ENCODE measurements around the gene MEIKIN. TPM values are rescaled to one million over a fixed set of nuclear protein-coding genes. Genes with fewer than 3 reads are reported as not detected.

Gene MEIKIN
- polyA plus RNA-seq, 1 donor from 2014 or later: not detected

GRCh38 chr5:131926168-131926567 lies 19.3 kb downstream of the MEIKIN start:
- Histone ChIP-seq H3K9me3 (ENCODE audit: low read length) (no peaks in the 10 kb centered on the region), H3F3A (ENCODE audit: insufficient read depth, low read length, poor library complexity, severe bottlenecking) (no peaks in the 10 kb centered on the region), H3K27ac (ENCODE audit: low read length) (no peak overlapping the region), H3K9ac (ENCODE audit: low read length) (no peak overlapping the region), H3K4me3 (ENCODE audit: low read length) (no peak overlapping the region), H3K9me2 (ENCODE audit: insufficient read depth, low read length) (no peaks in the 10 kb centered on the region), H3K36me3 (ENCODE audit: insufficient read depth, low read length) (no peaks in the 10 kb centered on the region), H2AFZ (ENCODE audit: low read depth, low read length) (no peak overlapping the region), H3K27me3 (ENCODE audit: insufficient read depth, low read depth, low read length) (no peaks in the 10 kb centered on the region), H3K79me2 (replicated peaks; ENCODE audit: insufficient read depth, low read length) (no peaks in the 10 kb centered on the region), H4K20me1 (ENCODE audit: insufficient read depth) (no peaks in the 10 kb centered on the region), H3K4me2 (ENCODE audit: low read length) (no peak overlapping the region)
- no peak for TF ChIP-seq SMC3 (conservative IDR thresholded peaks at IDR 0.05; ENCODE audit: poor library complexity)
- no peak for TF ChIP-seq MXI1 (conservative IDR thresholded peaks at IDR 0.05; ENCODE audit: poor library complexity, severe bottlenecking)
- TF ChIP-seq EZH2 (IDR thresholded peaks at IDR 0.05; ENCODE audit: borderline replicate concordance, insufficient read depth, low read length, poor library complexity, severe bottlenecking): no peak
- TF ChIP-seq RAD21 (conservative IDR thresholded peaks at IDR 0.05): no peak
- TF ChIP-seq REST (IDR thresholded peaks at IDR 0.05; ENCODE audit: borderline replicate concordance): no peak
- TF ChIP-seq, protein P1, sequence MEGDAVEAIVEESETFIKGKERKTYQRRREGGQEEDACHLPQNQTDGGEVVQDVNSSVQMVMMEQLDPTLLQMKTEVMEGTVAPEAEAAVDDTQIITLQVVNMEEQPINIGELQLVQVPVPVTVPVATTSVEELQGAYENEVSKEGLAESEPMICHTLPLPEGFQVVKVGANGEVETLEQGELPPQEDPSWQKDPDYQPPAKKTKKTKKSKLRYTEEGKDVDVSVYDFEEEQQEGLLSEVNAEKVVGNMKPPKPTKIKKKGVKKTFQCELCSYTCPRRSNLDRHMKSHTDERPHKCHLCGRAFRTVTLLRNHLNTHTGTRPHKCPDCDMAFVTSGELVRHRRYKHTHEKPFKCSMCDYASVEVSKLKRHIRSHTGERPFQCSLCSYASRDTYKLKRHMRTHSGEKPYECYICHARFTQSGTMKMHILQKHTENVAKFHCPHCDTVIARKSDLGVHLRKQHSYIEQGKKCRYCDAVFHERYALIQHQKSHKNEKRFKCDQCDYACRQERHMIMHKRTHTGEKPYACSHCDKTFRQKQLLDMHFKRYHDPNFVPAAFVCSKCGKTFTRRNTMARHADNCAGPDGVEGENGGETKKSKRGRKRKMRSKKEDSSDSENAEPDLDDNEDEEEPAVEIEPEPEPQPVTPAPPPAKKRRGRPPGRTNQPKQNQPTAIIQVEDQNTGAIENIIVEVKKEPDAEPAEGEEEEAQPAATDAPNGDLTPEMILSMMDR (IDR thresholded peaks at IDR 0.05; ENCODE audit: poor library complexity, severe bottlenecking): no peak
- TF ChIP-seq POLR2AphosphoS5 (IDR thresholded peaks at IDR 0.05): no peak
- no peak for TF ChIP-seq TAF1 (IDR thresholded peaks at IDR 0.05; ENCODE audit: low read depth)
- TF ChIP-seq EP300 (conservative IDR thresholded peaks at IDR 0.05; ENCODE audit: poor library complexity, severe bottlenecking): no peak

- H3K9ac ChIP-seq (ENCODE audit: low read length): no peak overlapping the region
- H2AFZ ChIP-seq (ENCODE audit: low read depth, low read length): no peak overlapping the region
- H3K36me3 ChIP-seq (ENCODE audit: insufficient read depth, low read length): no peaks in the 10 kb centered on the region
- H3K79me2 ChIP-seq (replicated peaks; ENCODE audit: insufficient read depth, low read length): no peaks in the 10 kb centered on the region
- H3K9me3 ChIP-seq (ENCODE audit: low read length): no peaks in the 10 kb centered on the region
- no peaks in the 10 kb centered on the region for H3F3A ChIP-seq (ENCODE audit: insufficient read depth, low read length, poor library complexity, severe bottlenecking)
- no peak overlapping the region for H3K4me3 ChIP-seq (ENCODE audit: low read length)
- no peaks in the 10 kb centered on the region for H4K20me1 ChIP-seq (ENCODE audit: insufficient read depth)
- no peaks in the 10 kb centered on the region for H3K9me2 ChIP-seq (ENCODE audit: insufficient read depth, low read length)
- H3K27ac ChIP-seq (ENCODE audit: low read length): no peak overlapping the region
- H3K4me2 ChIP-seq (ENCODE audit: low read length): no peak overlapping the region
- no peaks in the 10 kb centered on the region for H3K27me3 ChIP-seq (ENCODE audit: insufficient read depth, low read depth, low read length)
- TF ChIP-seq SMC3 (conservative IDR thresholded peaks at IDR 0.05; ENCODE audit: poor library complexity) (no peak), EZH2 (IDR thresholded peaks at IDR 0.05; ENCODE audit: borderline replicate concordance, insufficient read depth, low read length, poor library complexity, severe bottlenecking) (no peak), RAD21 (conservative IDR thresholded peaks at IDR 0.05) (no peak), MXI1 (conservative IDR thresholded peaks at IDR 0.05; ENCODE audit: poor library complexity, severe bottlenecking) (no peak), POLR2AphosphoS5 (IDR thresholded peaks at IDR 0.05) (no peak), REST (IDR thresholded peaks at IDR 0.05; ENCODE audit: borderline replicate concordance) (no peak), TAF1 (IDR thresholded peaks at IDR 0.05; ENCODE audit: low read depth) (no peak), EP300 (conservative IDR thresholded peaks at IDR 0.05; ENCODE audit: poor library complexity, severe bottlenecking) (no peak)
- TF ChIP-seq, protein P1 (IDR thresholded peaks at IDR 0.05; ENCODE audit: poor library complexity, severe bottlenecking): no peak
Measured at GRCh38 chr5:131916481-131916880, 29.0 kb downstream of the MEIKIN start.

All from neural cell (in vitro differentiated cells).